MCF 10A (cell line): ENCODE results near the gene SAMD11. TPM values are rescaled to one million over a fixed set of nuclear protein-coding genes. Genes with fewer than 3 reads are reported as not detected.

Experiments
- BruUV-seq: library from RNA; stranded (reverse); fragments of 400-500 nt; replicated peaks from 2 replicates; lab custom pipeline; 2021; lab: Mats Ljungman, UMichigan
- CTCF ChIA-PET: fragments of 300-600 bp; sonication (Branson Sonifier 250); formaldehyde crosslinking; extraction: SDS; loops from one replicate; lab custom pipeline; 2021; ENCODE audit warnings: antibody characterized with exemption, inconsistent platforms; lab: Yijun Ruan, JAX
- POLR2A ChIA-PET: fragments of 300-600, 350-650 bp; sonication (Branson Sonifier 250); formaldehyde crosslinking; extraction: SDS; loops from one replicate; lab custom pipeline; 2020; ENCODE audit warnings: antibody characterized with exemption, inconsistent platforms; lab: Yijun Ruan, JAX
- DNase-seq: peaks from one replicate; pipeline ENCODE4 v3.0.0-alpha.2; 2018; ENCODE audit not compliant: unreplicated experiment
- H3K27ac Mint-ChIP-seq: one replicate; pipeline ENCODE4 v1.8.0; 2022; ENCODE audit warnings: mild to moderate bottlenecking, low read depth, mixed read lengths; ENCODE audit not compliant: unreplicated experiment
- H3K27me3 Mint-ChIP-seq: one replicate; pipeline ENCODE4 v1.8.0; 2022; ENCODE audit warnings: mixed read lengths; ENCODE audit not compliant: insufficient read depth, unreplicated experiment
- H3K36me3 Mint-ChIP-seq: one replicate; pipeline ENCODE4 v1.8.0; 2022; ENCODE audit warnings: mild to moderate bottlenecking, moderate library complexity, mixed read lengths; ENCODE audit not compliant: insufficient read depth, unreplicated experiment
- H3K4me1 Mint-ChIP-seq: one replicate; pipeline ENCODE4 v1.8.0; 2022; ENCODE audit warnings: mixed read lengths; ENCODE audit not compliant: insufficient read depth, unreplicated experiment
- H3K4me3 Mint-ChIP-seq: one replicate; pipeline ENCODE4 v1.8.0; 2022; ENCODE audit warnings: mild to moderate bottlenecking, moderate library complexity, mixed read lengths; ENCODE audit not compliant: unreplicated experiment
- H3K9me3 Mint-ChIP-seq: one replicate; pipeline ENCODE4 v1.8.0; 2022; ENCODE audit warnings: mixed read lengths; ENCODE audit not compliant: unreplicated experiment
- intact Hi-C: fragments of 100-400 bp; cut with micrococcal nuclease; formaldehyde crosslinking; loops from 2 replicates; pipeline ENCODE4 v1.14.1; 2022
- total RNA-seq: library from RNA; stranded (reverse); gene quantifications from 2 replicates; pipeline ENCODE4 v1.2.3, GENCODE V29; 2022
- TF ChIP-seq, protein P1 (sequence below): fragments of 200-600 bp; IDR thresholded peaks from one replicate; pipeline ENCODE4 v1.8.0; 2022; ENCODE audit warnings: antibody characterized with exemption, mild to moderate bottlenecking; ENCODE audit not compliant: unreplicated experiment

The SAMD11 gene
- total RNA-seq, 1 experiment from 2014 or later: not detected

DNA sequence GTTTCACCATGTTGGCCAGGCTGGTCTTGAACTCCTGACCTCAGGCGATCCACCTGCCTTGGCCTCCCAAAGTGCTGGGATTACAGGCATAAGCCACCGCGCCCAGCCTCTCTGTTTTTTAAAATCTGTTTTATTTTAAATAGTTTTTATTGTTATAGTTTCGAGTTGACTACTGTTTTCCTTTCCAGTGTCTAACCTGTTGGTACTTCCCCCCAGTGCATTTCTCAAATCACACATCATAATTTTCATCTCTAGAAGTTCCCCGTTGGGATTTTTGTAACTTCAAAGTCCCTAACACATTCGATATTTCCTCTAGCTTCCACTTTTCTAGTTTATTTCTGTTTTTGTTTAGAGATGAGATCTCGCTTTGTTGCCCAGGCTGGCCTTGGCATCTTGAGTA, 68.6 kb downstream of the SAMD11 start:
- TF ChIP-seq, protein P1, sequence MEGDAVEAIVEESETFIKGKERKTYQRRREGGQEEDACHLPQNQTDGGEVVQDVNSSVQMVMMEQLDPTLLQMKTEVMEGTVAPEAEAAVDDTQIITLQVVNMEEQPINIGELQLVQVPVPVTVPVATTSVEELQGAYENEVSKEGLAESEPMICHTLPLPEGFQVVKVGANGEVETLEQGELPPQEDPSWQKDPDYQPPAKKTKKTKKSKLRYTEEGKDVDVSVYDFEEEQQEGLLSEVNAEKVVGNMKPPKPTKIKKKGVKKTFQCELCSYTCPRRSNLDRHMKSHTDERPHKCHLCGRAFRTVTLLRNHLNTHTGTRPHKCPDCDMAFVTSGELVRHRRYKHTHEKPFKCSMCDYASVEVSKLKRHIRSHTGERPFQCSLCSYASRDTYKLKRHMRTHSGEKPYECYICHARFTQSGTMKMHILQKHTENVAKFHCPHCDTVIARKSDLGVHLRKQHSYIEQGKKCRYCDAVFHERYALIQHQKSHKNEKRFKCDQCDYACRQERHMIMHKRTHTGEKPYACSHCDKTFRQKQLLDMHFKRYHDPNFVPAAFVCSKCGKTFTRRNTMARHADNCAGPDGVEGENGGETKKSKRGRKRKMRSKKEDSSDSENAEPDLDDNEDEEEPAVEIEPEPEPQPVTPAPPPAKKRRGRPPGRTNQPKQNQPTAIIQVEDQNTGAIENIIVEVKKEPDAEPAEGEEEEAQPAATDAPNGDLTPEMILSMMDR: no peak
- H3K36me3 Mint-ChIP-seq: no peaks in the 10 kb centered on the region
- ChIA-PET CTCF (interaction anchor here (1.1 to 4.8 kb wide), 4 partner anchors 8 to 72 kb away, joined by 4 to 34 read pairs (median 10); no protein-coding TSS in a partner anchor), POLR2A (interaction anchor here (0.6 kb wide), 1 partner anchor 77 kb away, joined by 3 read pairs; no protein-coding TSS in a partner anchor)
- peaks cover 11% of the 10 kb centered on the region for H3K9me3 Mint-ChIP-seq
- H3K27ac Mint-ChIP-seq: no peak overlapping the region
- intact Hi-C loops: no loop called here
- DNase-seq: no peak
- peaks cover 24% of the 10 kb centered on the region for H3K27me3 Mint-ChIP-seq
- BruUV-seq: no TSS peak
- no peak overlapping the region for H3K4me3 Mint-ChIP-seq
- H3K4me1 Mint-ChIP-seq: peaks cover 4% of the 10 kb centered on the region

DNA sequence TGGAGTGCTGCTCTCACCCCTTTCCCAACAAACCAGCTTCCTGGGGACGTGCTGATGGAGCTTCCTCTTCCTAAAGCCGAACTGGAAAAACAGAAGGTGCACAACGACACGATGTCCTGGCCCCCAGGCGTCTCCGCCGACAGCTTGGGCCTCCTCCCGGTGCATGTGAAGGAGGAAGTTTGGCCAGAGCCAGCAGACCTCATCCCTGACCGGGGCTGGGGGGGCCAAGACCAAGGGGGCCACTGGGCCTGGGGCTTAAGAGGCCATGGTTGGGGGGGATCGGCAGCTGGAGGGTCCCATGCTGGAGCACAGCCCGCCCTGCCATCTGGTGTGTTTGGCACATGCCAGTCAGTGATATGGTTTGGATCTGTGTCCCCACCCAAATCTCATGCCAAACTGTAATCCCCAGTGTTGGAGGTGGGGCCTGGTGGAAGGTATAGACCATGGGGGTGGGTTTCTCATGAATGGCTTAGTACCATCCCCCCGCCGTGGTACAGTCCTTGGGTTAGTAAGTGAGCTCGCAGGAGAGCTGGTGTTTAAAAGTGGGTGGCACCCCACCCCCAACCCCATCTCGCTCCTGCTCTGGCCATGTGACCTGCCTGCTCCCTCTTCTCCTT, 69.8 kb downstream of the SAMD11 start:
- peaks cover 11% of the 10 kb centered on the region for H3K9me3 Mint-ChIP-seq
- H3K4me1 Mint-ChIP-seq: peaks cover 4% of the 10 kb centered on the region
- peaks cover 19% of the 10 kb centered on the region for H3K27me3 Mint-ChIP-seq
- intact Hi-C loops: no loop called here
- no peak overlapping the region for H3K4me3 Mint-ChIP-seq
- no peaks in the 10 kb centered on the region for H3K36me3 Mint-ChIP-seq
- ChIA-PET POLR2A (no interaction called here), CTCF (interaction anchor here (3.6 to 4.8 kb wide), 2 partner anchors 9 to 71 kb away, joined by 12 to 34 read pairs; no protein-coding TSS in a partner anchor)
- TF ChIP-seq, protein P1: no peak
- no TSS peak for BruUV-seq
- DNase-seq: no peak
- H3K27ac Mint-ChIP-seq: no peak overlapping the region

Other genes starting within 250 kb of the SAMD11 start
- gene OR4F16, start 237.3 kb upstream of the SAMD11 start, total RNA-seq: not detected in 2 replicates
- gene NOC2L, start 35.3 kb downstream of the SAMD11 start, total RNA-seq: 117 and 136 TPM in 2 replicates
- 15.1 and 18.1 TPM in 2 replicates for gene KLHL17, start 36.7 kb downstream of the SAMD11 start, total RNA-seq
- gene PLEKHN1, start 42.6 kb downstream of the SAMD11 start, total RNA-seq: 7.9 and 11.1 TPM in 2 replicates
- gene PERM1, start 58.2 kb downstream of the SAMD11 start, total RNA-seq: not detected in 2 replicates
- 42.1 and 42.6 TPM in 2 replicates for gene HES4, start 76.2 kb downstream of the SAMD11 start, total RNA-seq
- gene ISG15, start 89.6 kb downstream of the SAMD11 start, total RNA-seq: 7.4 and 8.8 TPM in 2 replicates
- gene AGRN, start 96.2 kb downstream of the SAMD11 start, total RNA-seq: 286 and 303 TPM in 2 replicates
- 0.30 and 0.37 TPM in 2 replicates for gene RNF223, start 150.4 kb downstream of the SAMD11 start, total RNA-seq
- 15.7 and 18.6 TPM in 2 replicates for gene C1orf159, start 192.2 kb downstream of the SAMD11 start, total RNA-seq
- gene TTLL10, start 250.0 kb downstream of the SAMD11 start, total RNA-seq: not detected in 2 replicates